ENCODE measurements around the gene SLC30A3. TPM values are rescaled to one million over a fixed set of nuclear protein-coding genes. Genes with fewer than 3 reads are reported as not detected.
"Not testable (repeated sequence)": the region's sequence is repeated elsewhere in the genome, so short reads cannot be mapped to it uniquely, and the experiment has no call there.

SLC30A3 gene
- not detected for polyA plus RNA-seq

- H3K36me3 Mint-ChIP-seq, result peaks cover 1% of the 10 kb centered on the region
- H3K4me3 Mint-ChIP-seq, result peak within 1 kb of the TSS; percentile 64 to 96 (median 92)
- peaks cover 39% of the 10 kb centered on the region for H3K27me3 Mint-ChIP-seq
- H3K27ac Mint-ChIP-seq, result peak within 1 kb of the TSS in 2 of 3 donors; percentile 2 to 78
- peaks cover 8 to 23% (median 13%) of the 10 kb centered on the region in 3 donors for H3K4me1 Mint-ChIP-seq
- H3K9me3 Mint-ChIP-seq, result peaks cover 0 to 2% (median 0%) of the 10 kb centered on the region in 3 donors
Measured at GRCh38 chr2:27262379-27263286, at the start of gene SLC30A3. Gene SLC30A3 (minus strand): TSS chr2:27263047. CDS start chr2:27262906, 141 bp downstream.

GRCh38 chr2:27312152-27312551 lies 49.3 kb upstream of the SLC30A3 start:
- peaks cover 6% of the 10 kb centered on the region for H3K27me3 Mint-ChIP-seq
- no peak overlapping the region for H3K4me3 Mint-ChIP-seq
- H3K36me3 Mint-ChIP-seq, result peaks cover 9% of the 10 kb centered on the region
- H3K4me1 Mint-ChIP-seq, result no peaks in the 10 kb centered on the region
- no peaks in the 10 kb centered on the region for H3K9me3 Mint-ChIP-seq
- H3K27ac Mint-ChIP-seq, result peak overlapping the region in 1 of 3 donors; percentile 59

GRCh38 chr2:27309651-27310050 lies 46.8 kb upstream of the SLC30A3 start:
- Mint-ChIP-seq H3K4me3 (no peak overlapping the region), H3K9me3 (no peaks in the 10 kb centered on the region), H3K4me1 (no peaks in the 10 kb centered on the region), H3K36me3 (peaks cover 6% of the 10 kb centered on the region), H3K27ac (no peak overlapping the region), H3K27me3 (peaks cover 18% of the 10 kb centered on the region)

GRCh38 chr2:27308359-27308881 lies 45.6 kb upstream of the SLC30A3 start, which contains the start of gene UCN:
Gene UCN (minus strand): TSS chr2:27308445. CDS start chr2:27307895, 550 bp downstream.
- H3K4me3 Mint-ChIP-seq, result no peak within 1 kb of the TSS
- H3K27ac Mint-ChIP-seq, result no peak within 1 kb of the TSS
- H3K9me3 Mint-ChIP-seq, result no peaks in the 10 kb centered on the region
- peaks cover 7% of the 10 kb centered on the region for H3K36me3 Mint-ChIP-seq
- H3K4me1 Mint-ChIP-seq, result no peaks in the 10 kb centered on the region
- peaks cover 18% of the 10 kb centered on the region for H3K27me3 Mint-ChIP-seq

GRCh38 chr2:27307545-27308358 lies 44.9 kb upstream of the SLC30A3 start:
- H3K4me3 Mint-ChIP-seq, result no peak overlapping the region
- H3K4me1 Mint-ChIP-seq, result peaks cover 0 to 3% (median 0%) of the 10 kb centered on the region in 3 donors
- H3K27ac Mint-ChIP-seq, result no peak overlapping the region
- H3K9me3 Mint-ChIP-seq, result no peaks in the 10 kb centered on the region
- peaks cover 18% of the 10 kb centered on the region for H3K27me3 Mint-ChIP-seq
- peaks cover 7% of the 10 kb centered on the region for H3K36me3 Mint-ChIP-seq

- peaks cover 7% of the 10 kb centered on the region for H3K36me3 Mint-ChIP-seq
- peaks cover 18% of the 10 kb centered on the region for H3K27me3 Mint-ChIP-seq
- H3K4me3 Mint-ChIP-seq, result no peak overlapping the region
- no peaks in the 10 kb centered on the region for H3K9me3 Mint-ChIP-seq
- H3K27ac Mint-ChIP-seq, result no peak overlapping the region
- peaks cover 0 to 4% (median 0%) of the 10 kb centered on the region in 3 donors for H3K4me1 Mint-ChIP-seq
Measured at GRCh38 chr2:27307287-27307544, 44.4 kb upstream of the SLC30A3 start.

- H3K4me3 Mint-ChIP-seq, result peak overlapping the region in 2 of 4 donors; percentile 54 to 60
- no peak overlapping the region for H3K27ac Mint-ChIP-seq
- peaks cover 0 to 4% (median 0%) of the 10 kb centered on the region in 3 donors for H3K4me1 Mint-ChIP-seq
- peaks cover 7% of the 10 kb centered on the region for H3K36me3 Mint-ChIP-seq
- peaks cover 18% of the 10 kb centered on the region for H3K27me3 Mint-ChIP-seq
- H3K9me3 Mint-ChIP-seq, result no peaks in the 10 kb centered on the region
Measured at GRCh38 chr2:27306573-27307286, 43.9 kb upstream of the SLC30A3 start.

GRCh38 chr2:27306136-27306535 lies 43.3 kb upstream of the SLC30A3 start:
- Mint-ChIP-seq H3K27me3 (peaks cover 18% of the 10 kb centered on the region), H3K9me3 (no peaks in the 10 kb centered on the region), H3K27ac (no peak overlapping the region), H3K4me3 (no peak overlapping the region), H3K36me3 (peaks cover 7% of the 10 kb centered on the region), H3K4me1 (peaks cover 0 to 4% (median 0%) of the 10 kb centered on the region in 3 donors)

GRCh38 chr2:27305516-27305915 lies 42.7 kb upstream of the SLC30A3 start:
- Mint-ChIP-seq H3K27me3 (peaks cover 20% of the 10 kb centered on the region), H3K4me3 (peak overlapping the region in 1 of 4 donors; percentile 60), H3K9me3 (no peaks in the 10 kb centered on the region), H3K36me3 (peaks cover 7% of the 10 kb centered on the region), H3K27ac (no peak overlapping the region), H3K4me1 (peaks cover 0 to 4% (median 0%) of the 10 kb centered on the region in 3 donors)

GRCh38 chr2:27304488-27305240 lies 41.8 kb upstream of the SLC30A3 start:
- Mint-ChIP-seq H3K4me1 (peaks cover 0 to 4% (median 0%) of the 10 kb centered on the region in 3 donors), H3K27me3 (peaks cover 20% of the 10 kb centered on the region), H3K36me3 (peaks cover 1% of the 10 kb centered on the region), H3K9me3 (no peaks in the 10 kb centered on the region), H3K27ac (peak overlapping the region in 1 of 3 donors; percentile 78), H3K4me3 (no peak overlapping the region)

- Mint-ChIP-seq H3K36me3 (peaks cover 1% of the 10 kb centered on the region), H3K4me3 (peak overlapping the region; percentile 73 to 93 (median 85)), H3K4me1 (peaks cover 0 to 4% (median 0%) of the 10 kb centered on the region in 3 donors), H3K9me3 (no peaks in the 10 kb centered on the region), H3K27me3 (peaks cover 21% of the 10 kb centered on the region), H3K27ac (peak overlapping the region in 2 of 3 donors; percentile 10 to 47)
Measured at GRCh38 chr2:27303093-27304025, 40.5 kb upstream of the SLC30A3 start.

GRCh38 chr2:27300606-27301005 lies 37.8 kb upstream of the SLC30A3 start:
- H3K27me3 Mint-ChIP-seq, result peaks cover 12% of the 10 kb centered on the region
- H3K36me3 Mint-ChIP-seq, H3K9me3 Mint-ChIP-seq, H3K27ac Mint-ChIP-seq, H3K4me1 Mint-ChIP-seq, H3K4me3 Mint-ChIP-seq: not testable (repeated sequence)

- Mint-ChIP-seq H3K27ac (no peak overlapping the region), H3K4me3 (no peak overlapping the region), H3K4me1 (peaks cover 0 to 4% (median 0%) of the 10 kb centered on the region in 3 donors), H3K36me3 (no peaks in the 10 kb centered on the region), H3K27me3 (peaks cover 7% of the 10 kb centered on the region), H3K9me3 (no peaks in the 10 kb centered on the region)
Measured at GRCh38 chr2:27298391-27299080, 35.7 kb upstream of the SLC30A3 start.

Measured in IgD-negative memory B cell (primary cell).